Ascending aorta (tissue), 2 donors: ENCODE results near the gene DENND4B. TPM values are rescaled to one million over a fixed set of nuclear protein-coding genes. Genes with fewer than 3 reads are reported as not detected.

ENCODE experiments used
- DNase-seq, 2 donors: peaks; one replicate each; pipeline ENCODE4 v3.0.0-alpha.2; 2019; ENCODE audit warnings: low spot score in 2 of 2
- H3K27ac ChIP-seq, 2 donors: fragments of 200-600 bp; sonication (generic); one replicate each; pipeline ENCODE4 v1.5.1; 2016 to 2017; ENCODE audit warnings: mild to moderate bottlenecking in 1 of 2
- H3K27me3 ChIP-seq: fragments of 200-600 bp; sonication (generic); one replicate; pipeline ENCODE4 v1.5.1; 2017
- H3K36me3 ChIP-seq, 2 donors: fragments of 200-600 bp; sonication (generic); one replicate each; pipeline ENCODE4 v1.5.1; 2016
- H3K4me1 ChIP-seq, 2 donors: fragments of 200-600 bp; sonication (generic); one replicate each; pipeline ENCODE4 v1.5.1; 2016 to 2017; ENCODE audit warnings: mild to moderate bottlenecking in 1 of 2
- H3K4me3 ChIP-seq, 2 donors: fragments of 200-600 bp; sonication (generic); one replicate each; pipeline ENCODE4 v1.5.1; 2016 to 2017; ENCODE audit warnings: mild to moderate bottlenecking in 1 of 2
- H3K9me3 ChIP-seq, 2 donors: fragments of 200-600 bp; sonication (generic); one replicate each; pipeline ENCODE4 v1.5.1; 2016
- intact Hi-C: fragments of 100-400 bp; cut with DNase I; formaldehyde crosslinking; loops from one replicate; pipeline ENCODE4 v1.15.1; 2023
- total RNA-seq: library from RNA; depleted of rRNA; stranded (reverse); fragments of >200 nt; gene quantifications from one replicate; pipeline ENCODE4 v1.1.0, GENCODE V29; 2016
- TF ChIP-seq, protein P1 (sequence below), 3 experiments: fragments of 200-600 bp in 2 of 3; fragments of 450-650 bp in 1 of 3; sonication (generic) in 2 of 3; IDR thresholded peaks; one replicate each; pipeline ENCODE4 v1.5.1; 2016 to 2019; ENCODE audit warnings: antibody characterized with exemption in 3 of 3, mild to moderate bottlenecking in 1 of 3, moderate library complexity in 1 of 3

The DENND4B gene
- total RNA-seq, 1 donor from 2014 or later: 80.0 TPM

DNA sequence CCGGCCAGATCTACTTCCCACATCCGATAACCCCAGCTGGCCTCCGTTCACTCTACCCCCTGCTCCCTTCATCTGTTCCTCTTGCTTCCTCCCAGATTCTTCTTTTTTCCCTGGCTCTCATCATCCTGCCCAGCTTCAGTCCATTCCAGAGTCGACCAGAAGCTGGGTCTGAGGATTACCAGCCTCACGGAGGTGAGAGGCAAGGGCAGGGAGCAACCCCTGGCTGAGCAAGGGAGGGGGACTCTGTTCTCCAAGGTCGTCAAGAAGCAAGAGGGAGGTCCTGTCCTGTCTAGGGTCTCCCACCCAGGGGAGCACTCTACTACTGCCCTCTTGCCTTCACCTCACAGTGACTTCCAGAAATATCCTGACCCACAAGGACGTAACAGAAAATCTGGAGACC, 27.0 kb upstream of the DENND4B start:
- intact Hi-C loops: no loop called here
- Histone ChIP-seq H3K4me3 (no peak overlapping the region), H3K27ac (no peak overlapping the region), H3K4me1 (peaks cover 6 to 14% of the 10 kb centered on the region in 2 donors), H3K27me3 (no peaks in the 10 kb centered on the region), H3K9me3 (no peaks in the 10 kb centered on the region), H3K36me3 (peaks cover 27 to 32% of the 10 kb centered on the region in 2 donors)
- no peak for DNase-seq
- TF ChIP-seq, protein P1, sequence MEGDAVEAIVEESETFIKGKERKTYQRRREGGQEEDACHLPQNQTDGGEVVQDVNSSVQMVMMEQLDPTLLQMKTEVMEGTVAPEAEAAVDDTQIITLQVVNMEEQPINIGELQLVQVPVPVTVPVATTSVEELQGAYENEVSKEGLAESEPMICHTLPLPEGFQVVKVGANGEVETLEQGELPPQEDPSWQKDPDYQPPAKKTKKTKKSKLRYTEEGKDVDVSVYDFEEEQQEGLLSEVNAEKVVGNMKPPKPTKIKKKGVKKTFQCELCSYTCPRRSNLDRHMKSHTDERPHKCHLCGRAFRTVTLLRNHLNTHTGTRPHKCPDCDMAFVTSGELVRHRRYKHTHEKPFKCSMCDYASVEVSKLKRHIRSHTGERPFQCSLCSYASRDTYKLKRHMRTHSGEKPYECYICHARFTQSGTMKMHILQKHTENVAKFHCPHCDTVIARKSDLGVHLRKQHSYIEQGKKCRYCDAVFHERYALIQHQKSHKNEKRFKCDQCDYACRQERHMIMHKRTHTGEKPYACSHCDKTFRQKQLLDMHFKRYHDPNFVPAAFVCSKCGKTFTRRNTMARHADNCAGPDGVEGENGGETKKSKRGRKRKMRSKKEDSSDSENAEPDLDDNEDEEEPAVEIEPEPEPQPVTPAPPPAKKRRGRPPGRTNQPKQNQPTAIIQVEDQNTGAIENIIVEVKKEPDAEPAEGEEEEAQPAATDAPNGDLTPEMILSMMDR (IDR thresholded peaks at IDR 0.05): no peak

DNA sequence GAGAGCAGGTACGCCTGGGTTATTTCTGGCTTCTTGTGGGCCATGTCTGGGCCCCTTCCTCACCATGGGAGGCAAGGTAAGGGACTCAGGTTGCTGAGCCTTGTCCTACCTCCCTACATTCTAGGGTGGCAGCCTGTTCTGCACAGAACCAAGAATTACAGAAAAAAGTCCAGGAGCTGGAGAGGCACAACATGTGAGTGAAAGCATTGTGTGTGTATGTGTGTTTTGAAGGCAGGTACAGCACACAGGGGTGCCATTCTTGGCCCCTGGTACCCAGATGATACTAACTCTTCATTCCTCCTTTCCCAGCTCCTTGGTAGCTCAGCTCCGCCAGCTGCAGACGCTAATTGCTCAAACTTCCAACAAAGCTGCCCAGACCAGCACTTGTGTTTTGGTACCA, 26.6 kb upstream of the DENND4B start:
- no peak overlapping the region for H3K4me3 ChIP-seq
- intact Hi-C loops: no loop called here

DNA sequence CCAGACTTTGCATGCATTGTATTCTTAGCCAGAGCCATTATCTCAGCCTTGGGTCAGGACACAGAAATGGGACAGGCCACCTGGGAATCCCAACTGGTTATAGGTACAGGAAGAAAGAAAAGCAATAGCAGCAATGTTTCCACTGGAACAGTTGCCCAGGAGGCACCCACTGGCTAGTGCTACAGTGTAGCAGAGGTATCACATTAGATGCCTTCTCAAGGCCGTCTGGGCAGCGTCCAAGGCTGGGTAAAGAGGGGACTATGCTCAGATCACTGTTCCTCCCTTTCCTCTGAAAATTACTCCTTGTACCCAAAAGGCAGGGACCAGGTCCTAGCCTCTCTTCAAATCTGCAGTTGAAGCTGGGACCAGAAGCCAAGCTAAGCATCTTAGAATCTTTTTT, 23.8 kb upstream of the DENND4B start:
- no peak overlapping the region for H3K4me3 ChIP-seq
- no peak overlapping the region for H3K27ac ChIP-seq
- H3K9me3 ChIP-seq: no peaks in the 10 kb centered on the region
- H3K36me3 ChIP-seq: peaks cover 18 to 25% of the 10 kb centered on the region in 2 donors
- intact Hi-C loops: no loop called here
- TF ChIP-seq, protein P1 (IDR thresholded peaks at IDR 0.05): no peak
- H3K4me1 ChIP-seq: peaks cover 0 to 12% of the 10 kb centered on the region in 2 donors
- H3K27me3 ChIP-seq: no peaks in the 10 kb centered on the region
- no peak for DNase-seq

More for the DNA sequence above, 26.6 kb upstream of the DENND4B start:
- peaks cover 6 to 14% of the 10 kb centered on the region in 2 donors for H3K4me1 ChIP-seq
- H3K9me3 ChIP-seq: no peaks in the 10 kb centered on the region
- TF ChIP-seq, protein P1 (IDR thresholded peaks at IDR 0.05): no peak
- DNase-seq: no peak
- no peaks in the 10 kb centered on the region for H3K27me3 ChIP-seq
- H3K27ac ChIP-seq: no peak overlapping the region
- H3K36me3 ChIP-seq: peaks cover 27 to 32% of the 10 kb centered on the region in 2 donors

DNA sequence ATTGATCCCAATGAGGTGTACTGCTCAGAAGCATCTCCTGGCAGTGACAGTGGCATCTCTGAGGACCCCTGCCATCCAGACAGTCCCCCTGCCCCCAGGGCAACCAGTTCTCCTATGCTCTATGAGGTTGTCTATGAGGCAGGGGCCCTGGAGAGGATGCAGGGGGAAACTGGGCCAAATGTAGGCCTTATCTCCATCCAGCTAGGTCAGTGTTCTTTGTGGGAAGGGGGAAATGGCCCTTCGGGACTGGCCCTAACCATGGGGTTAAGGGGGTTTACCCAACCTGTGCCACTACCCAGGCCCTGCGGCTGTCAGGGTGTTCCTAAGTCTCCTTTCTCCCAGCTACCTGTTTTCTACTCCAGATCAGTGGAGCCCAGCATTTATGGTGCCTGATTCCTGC, 22.5 kb upstream of the DENND4B start:
- TF ChIP-seq, protein P1 (IDR thresholded peaks at IDR 0.05): no peak
- Histone ChIP-seq H3K9me3 (no peaks in the 10 kb centered on the region), H3K4me1 (peaks cover 6 to 14% of the 10 kb centered on the region in 2 donors), H3K4me3 (peak overlapping the region in 1 of 2 donors; percentile 69), H3K36me3 (peaks cover 4 to 12% of the 10 kb centered on the region in 2 donors), H3K27ac (no peak overlapping the region), H3K27me3 (no peaks in the 10 kb centered on the region)
- intact Hi-C loops: no loop called here
- no peak for DNase-seq

DNA sequence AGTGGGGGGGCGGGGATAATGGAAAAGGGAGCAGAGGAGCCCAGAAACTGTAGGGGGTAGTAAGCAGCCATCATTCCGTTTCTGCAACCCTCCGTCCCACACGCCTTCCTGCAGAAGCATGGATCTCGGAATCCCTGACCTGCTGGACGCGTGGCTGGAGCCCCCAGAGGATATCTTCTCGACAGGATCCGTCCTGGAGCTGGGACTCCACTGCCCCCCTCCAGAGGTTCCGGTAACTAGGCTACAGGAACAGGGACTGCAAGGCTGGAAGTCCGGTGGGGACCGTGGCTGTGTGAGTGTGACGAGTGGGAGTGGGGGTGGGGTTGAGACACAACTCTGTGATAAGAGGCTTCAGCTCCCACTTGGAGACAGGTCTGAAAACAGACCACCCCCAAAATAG, 21.9 kb upstream of the DENND4B start:
- intact Hi-C loops: no loop called here
- Histone ChIP-seq H3K4me1 (peaks cover 7 to 14% of the 10 kb centered on the region in 2 donors), H3K27ac (no peak overlapping the region)

More for the DNA sequence above, 21.9 kb upstream of the DENND4B start:
- peak overlapping the region; percentile 62 to 69 for H3K4me3 ChIP-seq
- TF ChIP-seq, protein P1 (IDR thresholded peaks at IDR 0.05): no peak
- H3K27me3 ChIP-seq: no peaks in the 10 kb centered on the region
- H3K36me3 ChIP-seq: peaks cover 0 to 6% of the 10 kb centered on the region in 2 donors
- no peak for DNase-seq
- no peaks in the 10 kb centered on the region for H3K9me3 ChIP-seq
